GM12873 (cell line): ENCODE measurements around the gene TMEM35A.

Experiments used
- TF ChIP-seq, protein P1 (sequence below): IDR thresholded peaks from 2 replicates; pipeline ENCODE4 v1.5.1; 2012; ENCODE audit warnings: low read depth, mild to moderate bottlenecking, moderate library complexity, low read length, control low read depth; ENCODE audit not compliant: insufficient read depth; ENCODE audit errors: missing control alignments

The TMEM35A gene, protein sequence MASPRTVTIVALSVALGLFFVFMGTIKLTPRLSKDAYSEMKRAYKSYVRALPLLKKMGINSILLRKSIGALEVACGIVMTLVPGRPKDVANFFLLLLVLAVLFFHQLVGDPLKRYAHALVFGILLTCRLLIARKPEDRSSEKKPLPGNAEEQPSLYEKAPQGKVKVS

DNA sequence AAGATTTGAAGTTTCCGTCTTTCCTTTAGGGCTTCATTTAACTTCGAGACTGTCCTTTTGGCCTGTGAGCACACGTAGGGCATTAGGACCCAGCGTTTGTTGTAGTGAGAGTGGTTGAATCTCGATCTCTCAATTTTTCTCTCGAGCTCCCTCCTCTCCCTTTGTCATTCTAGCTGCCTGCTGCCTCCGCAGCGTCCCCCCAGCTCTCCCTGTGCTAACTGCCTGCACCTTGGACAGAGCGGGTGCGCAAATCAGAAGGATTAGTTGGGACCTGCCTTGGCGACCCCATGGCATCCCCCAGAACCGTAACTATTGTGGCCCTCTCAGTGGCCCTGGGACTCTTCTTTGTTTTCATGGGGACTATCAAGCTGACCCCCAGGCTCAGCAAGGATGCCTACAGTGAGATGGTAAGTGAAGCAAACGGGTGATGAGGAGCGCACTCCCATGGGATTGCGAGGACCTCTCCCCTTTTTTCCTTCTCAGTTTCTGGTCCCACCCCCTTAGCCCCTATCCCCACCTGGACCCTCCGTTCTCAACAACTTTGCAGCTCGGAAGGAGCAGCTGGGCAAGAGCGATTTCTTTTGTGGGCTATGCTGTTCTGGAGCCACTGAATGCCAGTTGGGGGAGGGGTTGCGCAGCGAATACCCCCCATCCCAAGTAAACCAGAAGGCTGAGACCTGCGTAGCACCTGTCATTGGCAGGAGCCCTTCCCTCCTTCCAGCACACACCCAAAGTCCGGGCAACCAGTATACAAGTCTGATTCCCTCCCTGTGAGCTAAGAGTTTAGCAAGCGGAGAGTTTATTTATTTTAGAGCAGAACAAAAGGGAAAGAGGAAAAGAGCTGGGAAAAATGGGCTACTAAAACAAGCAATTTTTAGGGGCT, at the start of gene TMEM35A:
Gene TMEM35A, plus strand, starts transcription at position 164 of the 883 bp plus-strand sequence. Its CDS starts 124 bp downstream, at position 288.
- TF ChIP-seq, protein P1, sequence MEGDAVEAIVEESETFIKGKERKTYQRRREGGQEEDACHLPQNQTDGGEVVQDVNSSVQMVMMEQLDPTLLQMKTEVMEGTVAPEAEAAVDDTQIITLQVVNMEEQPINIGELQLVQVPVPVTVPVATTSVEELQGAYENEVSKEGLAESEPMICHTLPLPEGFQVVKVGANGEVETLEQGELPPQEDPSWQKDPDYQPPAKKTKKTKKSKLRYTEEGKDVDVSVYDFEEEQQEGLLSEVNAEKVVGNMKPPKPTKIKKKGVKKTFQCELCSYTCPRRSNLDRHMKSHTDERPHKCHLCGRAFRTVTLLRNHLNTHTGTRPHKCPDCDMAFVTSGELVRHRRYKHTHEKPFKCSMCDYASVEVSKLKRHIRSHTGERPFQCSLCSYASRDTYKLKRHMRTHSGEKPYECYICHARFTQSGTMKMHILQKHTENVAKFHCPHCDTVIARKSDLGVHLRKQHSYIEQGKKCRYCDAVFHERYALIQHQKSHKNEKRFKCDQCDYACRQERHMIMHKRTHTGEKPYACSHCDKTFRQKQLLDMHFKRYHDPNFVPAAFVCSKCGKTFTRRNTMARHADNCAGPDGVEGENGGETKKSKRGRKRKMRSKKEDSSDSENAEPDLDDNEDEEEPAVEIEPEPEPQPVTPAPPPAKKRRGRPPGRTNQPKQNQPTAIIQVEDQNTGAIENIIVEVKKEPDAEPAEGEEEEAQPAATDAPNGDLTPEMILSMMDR, result no peak

DNA sequence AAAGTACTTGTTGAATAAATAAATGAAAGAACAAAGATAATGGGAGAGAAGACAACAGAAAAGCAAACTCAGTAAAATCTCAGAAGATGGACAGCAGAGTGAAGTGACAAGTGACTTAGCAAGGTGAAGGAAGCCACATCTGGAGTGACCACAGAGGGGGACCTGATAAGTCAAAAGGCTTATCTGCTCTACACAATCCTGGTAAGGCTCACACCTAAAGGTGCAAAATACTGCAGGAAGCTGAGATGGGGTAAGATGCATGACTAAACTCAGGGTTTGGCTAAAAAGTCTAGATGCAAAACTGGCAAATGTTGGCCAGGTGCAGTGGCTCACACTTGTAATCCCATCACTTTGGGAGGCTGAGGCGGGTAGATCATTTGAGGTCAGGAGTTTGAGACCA, 49.0 kb upstream of the TMEM35A start:
- TF ChIP-seq, protein P1, result no peak

DNA sequence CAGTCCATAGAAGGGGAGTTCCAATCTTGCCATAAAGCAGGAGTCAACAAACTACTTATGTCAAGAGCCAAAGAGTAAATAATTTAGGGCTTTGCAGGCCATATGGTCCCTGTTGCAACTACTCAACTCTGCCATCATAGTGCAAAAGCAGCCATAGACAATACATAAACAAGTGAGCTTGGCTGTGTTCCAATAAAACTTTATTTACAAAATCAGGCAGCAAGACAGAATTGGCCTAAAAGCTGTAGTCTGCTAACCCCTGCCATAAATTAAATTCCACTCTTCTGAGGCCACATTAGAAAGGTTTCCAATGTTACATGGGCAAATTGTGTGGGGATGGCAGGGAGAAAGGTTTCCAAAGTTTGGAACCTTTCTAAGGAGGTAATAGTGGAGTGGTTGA, 41.4 kb upstream of the TMEM35A start:
- TF ChIP-seq, protein P1, result no peak

DNA sequence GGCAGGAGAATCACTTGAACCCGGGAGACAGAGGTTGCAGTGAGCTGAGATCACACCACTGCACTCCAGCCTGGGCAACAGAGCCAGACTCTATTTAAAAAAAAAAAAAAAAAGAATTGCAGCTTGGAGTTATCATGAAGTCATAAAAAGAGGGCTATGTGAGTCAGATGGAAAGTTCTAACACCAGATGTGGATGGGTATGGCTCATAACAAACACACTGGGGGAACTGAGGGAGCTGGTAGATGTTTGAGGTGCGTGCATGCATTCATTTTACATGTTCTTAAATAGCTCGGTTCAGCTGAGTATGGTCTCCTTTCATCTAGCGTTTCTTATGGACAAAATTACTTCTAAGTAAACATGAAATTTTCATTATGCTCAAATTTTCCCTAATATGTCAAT, 38.5 kb upstream of the TMEM35A start:
- TF ChIP-seq, protein P1, result no peak

DNA sequence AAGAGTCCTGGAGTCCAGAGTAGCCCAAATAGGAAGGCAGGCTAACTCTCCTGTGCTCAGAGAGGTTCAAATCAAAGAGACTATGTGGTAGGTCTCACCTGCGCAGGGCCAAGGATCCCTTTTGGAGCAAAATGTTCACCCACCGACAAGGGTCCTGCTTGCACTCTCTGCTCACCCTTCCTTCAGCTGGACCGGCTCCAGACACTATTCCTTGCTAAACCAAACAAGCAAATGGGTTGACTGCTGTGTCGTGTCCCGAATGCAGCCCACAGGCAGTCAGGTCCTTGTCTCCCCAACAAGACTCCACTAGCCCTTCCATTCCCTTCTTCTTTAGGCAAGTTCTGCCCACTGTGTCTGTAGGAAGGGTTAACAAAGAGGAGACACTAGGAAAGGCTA, 27.5 kb upstream of the TMEM35A start:
- TF ChIP-seq, protein P1, result no peak

DNA sequence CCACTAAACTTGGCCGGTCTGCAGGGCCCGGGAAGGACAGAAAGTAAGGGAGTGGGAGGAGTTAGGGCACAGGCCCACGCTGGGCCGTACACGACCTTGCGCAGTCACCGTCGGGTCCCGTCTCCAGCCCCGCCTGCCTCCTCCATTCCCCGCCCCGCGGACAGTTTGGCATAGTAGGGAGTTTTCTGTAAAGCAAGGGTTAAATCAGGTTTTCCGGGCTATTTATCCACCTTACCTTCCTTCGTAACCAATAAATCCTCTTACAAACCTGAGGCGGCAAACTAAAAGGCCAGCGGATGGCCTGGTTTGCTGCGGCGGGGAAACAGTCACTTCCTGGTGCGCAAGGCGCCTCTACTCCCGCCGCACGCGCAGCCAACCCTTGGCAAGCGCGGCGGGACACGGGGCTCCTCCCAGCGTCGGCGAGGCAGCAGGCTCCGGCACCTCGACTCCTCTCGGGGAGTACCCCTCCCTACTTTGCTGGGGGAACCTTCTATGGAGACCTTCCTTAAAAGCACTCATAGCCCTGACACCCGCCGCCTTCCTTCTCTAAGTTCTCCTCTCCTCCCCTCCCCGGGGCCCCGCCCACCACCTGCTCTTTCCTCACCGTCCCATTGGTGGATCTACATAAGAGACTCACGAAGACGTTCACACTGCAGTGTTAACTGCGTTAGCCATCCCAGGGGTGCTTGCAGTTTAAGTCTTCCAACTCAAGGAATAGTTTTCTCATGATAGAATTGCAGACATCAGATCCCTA, 27.0 kb upstream of the TMEM35A start, which contains the start of gene TRMT2B:
Gene TRMT2B, minus strand, starts transcription at position 563 of the 754 bp plus-strand sequence. CDS start 9,822 bp downstream, outside the sequence.
- TF ChIP-seq, protein P1, result no peak
